Muscle of back (tissue), 11 donors: ENCODE results near the gene CHI3L1. TPM values are rescaled to one million over a fixed set of nuclear protein-coding genes. Genes with fewer than 3 reads are reported as not detected.
A peak's percentile ranks its signal among the peaks of the same experiment; 100 is the strongest.

Experiments used
- DNase-seq, 3 donors: peaks; one replicate each; pipeline versions ENCODE4 v3.0.0 to v3.0.0-alpha.2; 2013
- polyA plus RNA-seq, 10 donors: library from polyadenylated mRNA; unstranded; fragments of 120-200 nt; gene quantifications; one replicate each; pipeline ENCODE4 v1.2.1, GENCODE V29; 2013; ENCODE audit not compliant: insufficient read length in 10 of 10

The CHI3L1 gene
- polyA plus RNA-seq, 10 donors: 0.24 to 1.2 (median 0.65) TPM

- DNase-seq: no peak
Measured at GRCh38 chr1:203135636-203136305, 50.7 kb downstream of the CHI3L1 start.

GRCh38 chr1:203133970-203134725, 52.4 kb downstream of the CHI3L1 start:
- no peak for DNase-seq

DNA sequence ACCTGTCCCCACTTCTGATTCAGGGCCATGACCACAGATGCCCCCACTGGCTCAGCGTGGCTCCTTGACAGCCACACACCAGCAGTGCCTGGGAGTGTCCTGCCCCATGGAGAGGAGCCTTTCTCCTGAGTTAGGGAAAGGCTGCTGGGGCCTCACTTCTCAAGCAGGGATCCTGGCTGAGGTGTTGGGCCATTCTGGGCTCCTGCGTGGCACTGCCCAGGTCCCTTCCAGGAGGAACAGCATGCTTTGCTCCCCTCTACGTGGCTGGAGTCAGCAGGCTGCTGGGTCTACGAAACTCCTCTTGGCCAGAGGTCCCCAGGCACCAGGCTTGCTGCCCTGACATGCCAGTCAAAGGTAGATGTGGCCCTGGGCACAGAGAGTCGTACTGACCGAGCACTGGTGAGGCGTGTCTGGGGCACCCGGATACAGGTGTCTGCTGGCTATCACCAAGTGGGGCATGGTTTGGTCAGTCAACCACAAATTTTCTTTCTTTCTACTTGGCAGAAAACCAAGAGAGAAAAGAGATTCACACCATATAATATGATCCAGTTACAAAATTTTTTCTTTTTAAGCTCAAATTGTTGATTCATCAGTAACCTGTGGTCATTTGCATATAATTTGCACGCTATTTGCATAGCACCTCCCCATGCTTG, 54.8 kb downstream of the CHI3L1 start:
- DNase-seq: no peak

DNA sequence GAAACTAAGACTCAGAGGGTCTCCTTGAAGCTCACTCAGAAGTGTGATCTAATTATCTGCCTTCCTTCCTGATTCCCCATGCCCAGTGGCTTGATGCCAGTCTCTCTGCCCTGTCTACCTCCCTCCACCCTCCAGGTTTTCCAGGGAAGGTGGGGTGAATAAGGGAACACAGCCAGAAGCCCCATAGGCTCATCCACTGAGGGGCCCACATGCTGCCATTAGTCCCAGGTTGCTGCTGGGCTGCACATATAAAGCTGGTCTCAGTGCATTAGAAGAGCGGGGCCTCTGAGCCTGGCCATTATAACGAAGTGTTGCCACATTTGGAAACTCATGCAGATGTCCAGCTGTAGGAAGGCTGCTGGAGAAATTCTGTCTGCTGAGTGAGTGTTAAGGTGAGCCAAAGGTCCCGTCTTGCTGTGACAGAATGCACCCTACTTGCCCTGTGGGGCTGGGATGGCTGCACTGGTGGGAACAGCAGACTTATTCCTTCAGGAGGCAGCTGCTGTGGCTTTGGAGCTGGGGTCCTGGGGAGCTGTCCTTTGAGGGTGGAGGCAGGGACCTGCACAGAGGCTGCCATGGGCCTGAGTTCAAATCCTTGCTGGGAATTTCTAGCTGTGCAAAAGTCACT, 56.0 kb downstream of the CHI3L1 start:
- no peak for DNase-seq

DNA sequence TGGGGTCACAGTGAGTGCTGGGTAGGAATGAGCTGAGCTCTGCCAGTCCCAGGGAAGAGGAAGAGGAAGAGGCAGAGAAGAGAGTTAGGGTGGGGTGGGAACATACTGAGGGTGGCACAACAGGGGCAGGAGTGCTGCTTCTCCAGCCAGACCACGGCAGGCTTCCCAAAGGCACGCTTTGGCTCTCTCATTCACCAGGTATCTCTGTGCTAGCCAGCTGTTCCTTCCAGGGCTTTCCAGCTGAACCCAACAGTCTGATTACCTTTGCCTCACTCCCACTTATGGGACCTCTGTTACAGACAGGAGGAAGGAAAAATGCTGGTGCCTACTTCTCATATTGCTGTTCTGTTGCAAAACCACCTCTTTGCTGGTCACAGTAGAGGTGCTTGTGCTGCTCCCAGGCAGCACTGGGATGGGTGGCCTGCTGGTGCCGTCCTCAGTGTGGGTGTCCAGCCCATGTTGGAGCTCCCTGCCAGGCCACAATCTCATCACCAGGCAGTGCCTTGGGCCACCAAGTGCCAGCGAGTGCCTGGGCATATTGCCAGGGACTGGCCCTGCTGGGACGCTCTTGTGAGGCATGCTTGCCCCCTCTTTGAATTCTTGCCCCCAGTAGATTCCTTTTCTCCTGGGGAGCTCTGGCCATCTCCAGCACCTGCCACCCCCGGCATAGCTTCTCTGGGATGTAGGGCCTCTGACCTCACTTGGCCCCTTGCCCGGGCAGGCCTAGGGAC, 56.8 kb downstream of the CHI3L1 start:
- DNase-seq: peak in 2 of 3 donors; percentile 18 to 32

Other genes starting within 250 kb of the CHI3L1 start
- gene ADIPOR1, start 228.4 kb downstream of the CHI3L1 start, polyA plus RNA-seq: 100 to 1,000 TPM in 1 of 10 donors, 10 to 100 TPM in 9; 60.7 to 106 (median 70.6) TPM
- 10 to 100 TPM; 59.8 to 95.6 (median 73.7) TPM for gene CYB5R1, start 219.4 kb downstream of the CHI3L1 start, polyA plus RNA-seq
- gene TMEM183A, start 179.3 kb downstream of the CHI3L1 start, polyA plus RNA-seq: 10 to 100 TPM; 35.2 to 50.1 (median 39.5) TPM
- gene PPFIA4, start 160.2 kb downstream of the CHI3L1 start, polyA plus RNA-seq: 10 to 100 TPM; 19.9 to 68.4 (median 43.9) TPM
- 100 to 1,000 TPM; 263 to 409 (median 353) TPM for gene MYOG, start 100.7 kb downstream of the CHI3L1 start, polyA plus RNA-seq
- gene ADORA1, start 59.0 kb downstream of the CHI3L1 start, polyA plus RNA-seq: 1 to 10 TPM; 1.9 to 7.7 (median 4.5) TPM
- 100 to 1,000 TPM; 136 to 473 (median 236) TPM for gene MYBPH, start 10.9 kb downstream of the CHI3L1 start, polyA plus RNA-seq
- 1 to 10 TPM in 1 of 10 donors, under 1 TPM in 9; 0.28 to 1.0 (median 0.52) TPM for gene CHIT1, start 43.0 kb upstream of the CHI3L1 start, polyA plus RNA-seq
- gene BTG2, start 118.8 kb upstream of the CHI3L1 start, polyA plus RNA-seq: 100 to 1,000 TPM in 5 of 10 donors, 10 to 100 TPM in 5; 41.2 to 218 (median 92.7) TPM
- gene FMOD, start 164.4 kb upstream of the CHI3L1 start, polyA plus RNA-seq: 100 to 1,000 TPM in 7 of 10 donors, 10 to 100 TPM in 3; 54.6 to 273 (median 164) TPM